Measurements from ENCODE around the gene DYNC1H1. TPM values are rescaled to one million over a fixed set of nuclear protein-coding genes. Genes with fewer than 3 reads are reported as not detected.

The DYNC1H1 gene
- total and polyA plus RNA-seq, 2 donors (not counting 1 experiment from before 2014, with no cell fraction given): 73.2 to 257 TPM

- H3K36me3 ChIP-seq (replicated peaks in 1 of 2; ENCODE audit: control extremely low read depth in 1 of 2, control insufficient read depth in 1 of 2, extremely low read depth in 1 of 2, insufficient read depth in 2 of 2, low read length in 1 of 2): peaks cover 3 to 26% of the 10 kb centered on the region in 2 experiments
- intact Hi-C loops (cut with micrococcal nuclease): no loop called here
- no peaks in the 10 kb centered on the region for H3K4me1 ChIP-seq (ENCODE audit: control insufficient read depth in 2 of 2, insufficient read depth in 2 of 2, low read length in 2 of 2)
- no peak overlapping the region for H3K9ac ChIP-seq (ENCODE audit: low read length)
- TF ChIP-seq EZH2 (IDR thresholded peaks at IDR 0.05; ENCODE audit: borderline replicate concordance, insufficient read depth, low read depth, low read length, poor library complexity, severe bottlenecking) (no peak), CTCF (IDR thresholded peaks at IDR 0.05) (no peak)
- Mint-ChIP-seq H3K27me3 (no peaks in the 10 kb centered on the region), H3K9me3 (ENCODE audit: insufficient read depth) (no peaks in the 10 kb centered on the region), H3K4me3 (no peak overlapping the region), H3K4me1 (no peaks in the 10 kb centered on the region), H3K27ac (no peak overlapping the region)
- CTCF ChIA-PET: interaction anchor here (0.7 kb wide), 1 partner anchor 156 kb away, joined by 3 read pairs; no protein-coding TSS in a partner anchor
- no peak overlapping the region for H3K4me3 ChIP-seq (ENCODE audit: control extremely low read depth in 1 of 5, extremely low read depth in 1 of 5, insufficient read depth in 1 of 5, low read depth in 2 of 5, low read length in 4 of 5)
- DNase-seq: no peak
- no peak overlapping the region for H3K27ac ChIP-seq (ENCODE audit: low read length in 2 of 2)
- POLR2A ChIA-PET: no interaction called here
- H2AFZ ChIP-seq (ENCODE audit: insufficient read depth, low read depth, low read length, poor library complexity, severe bottlenecking): no peak overlapping the region
- H4K20me1 ChIP-seq (ENCODE audit: control insufficient read depth, insufficient read depth, low read length, poor library complexity, severe bottlenecking): no peaks in the 10 kb centered on the region
- no peaks in the 10 kb centered on the region for H3K79me2 ChIP-seq (ENCODE audit: control insufficient read depth, insufficient read depth, low read length)
- no peaks in the 10 kb centered on the region for H3K27me3 ChIP-seq (replicated peaks in 1 of 4; ENCODE audit: control extremely low read depth in 1 of 4, control insufficient read depth in 3 of 4, insufficient read depth in 4 of 4, low read length in 3 of 4)
- no peaks in the 10 kb centered on the region for H3K9me3 ChIP-seq (ENCODE audit: control extremely low read depth in 1 of 3, control insufficient read depth in 2 of 3, insufficient read depth in 1 of 3, low read length in 2 of 3)
- no peak overlapping the region for H3K4me2 ChIP-seq (replicated peaks; ENCODE audit: low read depth, low read length, poor library complexity, severe bottlenecking)
- 96% methylated on average over 6 of the region's 8 CpGs for WGBS (ENCODE audit: insufficient coverage)
- no peak for ATAC-seq (ENCODE audit: low read depth)
These were observed 38.3 kb upstream of the DYNC1H1 start for GRCh38 chr14:101926085-101926484.

GRCh38 chr14:101926620-101927019 is 37.8 kb upstream of the DYNC1H1 start:
- H3K27me3 ChIP-seq (replicated peaks in 1 of 4; ENCODE audit: control extremely low read depth in 1 of 4, control insufficient read depth in 3 of 4, insufficient read depth in 4 of 4, low read length in 3 of 4): no peaks in the 10 kb centered on the region
- DNase-seq: no peak
- H3K27me3 Mint-ChIP-seq: no peaks in the 10 kb centered on the region
- H3K4me2 ChIP-seq (replicated peaks; ENCODE audit: low read depth, low read length, poor library complexity, severe bottlenecking): no peak overlapping the region
- ChIA-PET CTCF (no interaction called here), POLR2A (no interaction called here)
- H3K9me3 ChIP-seq (ENCODE audit: control extremely low read depth in 1 of 3, control insufficient read depth in 2 of 3, insufficient read depth in 1 of 3, low read length in 2 of 3): no peaks in the 10 kb centered on the region
- no peaks in the 10 kb centered on the region for H3K4me1 ChIP-seq (ENCODE audit: control insufficient read depth in 2 of 2, insufficient read depth in 2 of 2, low read length in 2 of 2)
- H3K4me3 Mint-ChIP-seq: no peak overlapping the region
- H3K9me3 Mint-ChIP-seq (ENCODE audit: insufficient read depth): no peaks in the 10 kb centered on the region
- no peak overlapping the region for H3K27ac Mint-ChIP-seq
- H4K20me1 ChIP-seq (ENCODE audit: control insufficient read depth, insufficient read depth, low read length, poor library complexity, severe bottlenecking): no peaks in the 10 kb centered on the region
- no peak for ATAC-seq (ENCODE audit: low read depth)
- H3K9ac ChIP-seq (ENCODE audit: low read length): no peak overlapping the region
- H3K36me3 ChIP-seq (replicated peaks in 1 of 2; ENCODE audit: control extremely low read depth in 1 of 2, control insufficient read depth in 1 of 2, extremely low read depth in 1 of 2, insufficient read depth in 2 of 2, low read length in 1 of 2): peaks cover 3 to 25% of the 10 kb centered on the region in 2 experiments
- no peak overlapping the region for H2AFZ ChIP-seq (ENCODE audit: insufficient read depth, low read depth, low read length, poor library complexity, severe bottlenecking)
- intact Hi-C loops (cut with micrococcal nuclease): no loop called here
- TF ChIP-seq CTCF (IDR thresholded peaks at IDR 0.05): no peak
- no peak for TF ChIP-seq EZH2 (IDR thresholded peaks at IDR 0.05; ENCODE audit: borderline replicate concordance, insufficient read depth, low read depth, low read length, poor library complexity, severe bottlenecking)
- H3K79me2 ChIP-seq (ENCODE audit: control insufficient read depth, insufficient read depth, low read length): no peaks in the 10 kb centered on the region
- no peak overlapping the region for H3K4me3 ChIP-seq (ENCODE audit: control extremely low read depth in 1 of 5, extremely low read depth in 1 of 5, insufficient read depth in 1 of 5, low read depth in 2 of 5, low read length in 4 of 5)
- H3K27ac ChIP-seq (ENCODE audit: low read length in 2 of 2): no peak overlapping the region
- H3K4me1 Mint-ChIP-seq: no peaks in the 10 kb centered on the region
- WGBS (ENCODE audit: insufficient coverage): 86% methylated on average over 3 of the region's 5 CpGs
